H1 (cell line): ENCODE data around the gene STARD6. TPM values are rescaled to one million over a fixed set of nuclear protein-coding genes. Genes with fewer than 3 reads are reported as not detected.

Source experiments
- EZH2 ChIP-seq: fragments of 200-600 bp; sonication (generic); IDR thresholded peaks from 2 replicates; pipeline ENCODE4 v1.7.1; 2012; ENCODE audit warnings: low read depth, mild to moderate bottlenecking, moderate library complexity, low read length, inconsistent platforms; ENCODE audit not compliant: severe bottlenecking
- TBP ChIP-seq: IDR thresholded peaks from 2 replicates; pipeline ENCODE4 v1.6.1; 2011; ENCODE audit warnings: low read depth, low read length, improper control_type of control experiment
- YY1 ChIP-seq: IDR thresholded peaks from 2 replicates; pipeline ENCODE4 v1.6.1; 2011; ENCODE audit warnings: low read depth, mild to moderate bottlenecking, low read length
- polyA plus RNA-seq, 7 experiments: library from polyadenylated mRNA; depleted of rRNA in 3 of 7; stranded (reverse) in 5 of 7; unstranded in 2 of 7; fragments of >200 nt in 5 of 7; fragments of 200-250 nt in 2 of 7; gene quantifications; 1 replicate in 5 of 7; 2 replicates in 1 of 7; 4 replicates in 1 of 7; pipeline versions ENCODE4 v1.2.1 to v1.2.3, GENCODE V29; 2011 to 2013; ENCODE audit warnings: missing spikeins in 2 of 7, mixed read lengths in 2 of 7
- total RNA-seq: library from RNA; stranded (reverse); fragmentation: NEBNext Ultra II Directional; extraction: Animal tissue kit (Norgen Biotek cat#: 25700); gene quantifications from 2 replicates; pipeline ENCODE4 v1.2.1, GENCODE V29; 2021
- TF ChIP-seq, protein P1 (sequence below): IDR thresholded peaks from 2 replicates; pipeline ENCODE4 v1.6.1; 2011; ENCODE audit warnings: low read length, improper control_type of control experiment

The STARD6 gene
- total and polyA plus RNA-seq, 2 of the 8 experiments (the other 6 are each of a cell fraction or from before 2014, with no cell fraction given), result not detected

DNA sequence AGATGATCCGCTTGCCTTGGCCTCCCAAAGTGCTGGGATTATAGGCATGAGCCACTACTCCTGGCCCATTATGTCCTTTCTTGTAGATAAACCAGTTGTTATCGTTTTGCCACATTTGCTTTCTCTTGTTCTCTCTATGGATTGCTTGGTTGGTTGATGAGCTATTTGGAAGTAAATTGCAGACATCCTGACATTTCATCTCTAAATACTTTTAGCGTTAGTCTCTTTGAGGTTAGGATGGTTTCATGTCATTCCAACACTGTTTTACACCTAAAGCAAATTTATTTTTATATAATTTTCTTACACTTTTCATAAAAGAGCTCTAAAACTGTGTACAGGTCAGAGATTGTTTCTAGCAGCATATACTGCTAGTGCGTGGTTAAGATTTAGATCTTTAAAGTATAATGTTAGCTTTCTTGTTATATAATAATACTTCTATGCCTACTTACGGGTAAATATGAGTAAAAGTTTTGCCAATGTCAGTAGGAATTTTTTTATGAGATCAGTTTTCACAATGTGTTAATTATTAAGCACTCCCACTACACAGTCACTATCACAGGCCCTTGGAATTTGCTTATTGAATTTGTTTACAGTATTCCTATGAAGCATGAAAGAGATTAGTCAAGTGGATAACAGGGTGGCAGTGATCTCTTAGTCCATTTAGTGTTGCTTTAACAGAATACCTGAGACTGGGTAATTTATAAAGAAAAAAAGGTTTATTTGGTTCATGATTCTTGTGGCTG, 78.0 kb downstream of the STARD6 start (continued):
- TF ChIP-seq, protein P1, sequence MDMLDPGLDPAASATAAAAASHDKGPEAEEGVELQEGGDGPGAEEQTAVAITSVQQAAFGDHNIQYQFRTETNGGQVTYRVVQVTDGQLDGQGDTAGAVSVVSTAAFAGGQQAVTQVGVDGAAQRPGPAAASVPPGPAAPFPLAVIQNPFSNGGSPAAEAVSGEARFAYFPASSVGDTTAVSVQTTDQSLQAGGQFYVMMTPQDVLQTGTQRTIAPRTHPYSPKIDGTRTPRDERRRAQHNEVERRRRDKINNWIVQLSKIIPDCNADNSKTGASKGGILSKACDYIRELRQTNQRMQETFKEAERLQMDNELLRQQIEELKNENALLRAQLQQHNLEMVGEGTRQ, result no peak
- no peak for TF ChIP-seq EZH2
- TF ChIP-seq TBP, result no peak
- no peak for TF ChIP-seq YY1
